ENCODE results near the gene RAPGEF1.

DNA sequence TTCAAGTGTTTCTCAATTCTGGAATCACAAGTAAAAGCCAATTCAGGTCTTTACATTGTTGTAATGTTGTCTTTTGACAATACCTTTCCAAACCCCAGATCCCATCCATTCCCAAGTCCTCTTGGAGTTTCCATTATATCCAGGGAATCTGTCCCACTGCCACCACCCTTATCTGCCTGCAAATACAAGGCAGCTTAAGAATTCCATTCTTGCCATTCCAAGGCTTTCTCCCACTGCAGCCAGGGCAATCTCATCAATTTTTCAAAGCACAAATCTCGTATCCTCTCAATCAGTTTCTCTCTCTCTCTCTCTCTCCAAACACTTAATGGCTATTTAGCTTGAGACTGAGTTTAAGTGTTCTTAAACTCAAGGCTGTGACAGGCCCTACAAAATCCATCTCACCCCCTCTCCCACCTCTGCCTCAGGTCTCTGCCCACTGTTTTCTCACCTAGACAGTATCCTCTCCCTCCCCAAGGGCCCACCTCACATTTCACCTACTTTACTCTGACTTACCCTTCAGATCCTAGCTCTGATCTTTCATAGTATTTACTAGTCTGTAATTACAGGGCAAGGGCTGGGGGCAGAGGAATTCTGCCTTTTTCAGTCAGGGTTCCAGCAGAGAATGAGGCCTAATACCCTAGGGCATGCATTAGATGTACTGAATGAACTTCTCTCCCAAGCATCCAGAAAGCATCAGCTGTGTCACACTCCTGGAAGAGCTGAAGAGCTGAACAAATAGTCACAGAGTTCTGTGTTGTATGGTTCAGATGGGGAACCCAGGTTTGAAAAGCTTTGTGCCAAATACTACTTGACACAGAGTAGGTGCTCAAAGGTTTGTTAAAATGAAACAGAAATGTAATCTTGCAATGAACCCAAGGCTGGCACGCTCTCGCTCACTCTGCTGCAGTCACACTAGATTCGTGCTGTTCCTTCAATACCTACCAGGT lies 46.0 kb downstream of the RAPGEF1 start:
- TF ChIP-seq, protein P1, sequence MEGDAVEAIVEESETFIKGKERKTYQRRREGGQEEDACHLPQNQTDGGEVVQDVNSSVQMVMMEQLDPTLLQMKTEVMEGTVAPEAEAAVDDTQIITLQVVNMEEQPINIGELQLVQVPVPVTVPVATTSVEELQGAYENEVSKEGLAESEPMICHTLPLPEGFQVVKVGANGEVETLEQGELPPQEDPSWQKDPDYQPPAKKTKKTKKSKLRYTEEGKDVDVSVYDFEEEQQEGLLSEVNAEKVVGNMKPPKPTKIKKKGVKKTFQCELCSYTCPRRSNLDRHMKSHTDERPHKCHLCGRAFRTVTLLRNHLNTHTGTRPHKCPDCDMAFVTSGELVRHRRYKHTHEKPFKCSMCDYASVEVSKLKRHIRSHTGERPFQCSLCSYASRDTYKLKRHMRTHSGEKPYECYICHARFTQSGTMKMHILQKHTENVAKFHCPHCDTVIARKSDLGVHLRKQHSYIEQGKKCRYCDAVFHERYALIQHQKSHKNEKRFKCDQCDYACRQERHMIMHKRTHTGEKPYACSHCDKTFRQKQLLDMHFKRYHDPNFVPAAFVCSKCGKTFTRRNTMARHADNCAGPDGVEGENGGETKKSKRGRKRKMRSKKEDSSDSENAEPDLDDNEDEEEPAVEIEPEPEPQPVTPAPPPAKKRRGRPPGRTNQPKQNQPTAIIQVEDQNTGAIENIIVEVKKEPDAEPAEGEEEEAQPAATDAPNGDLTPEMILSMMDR (IDR thresholded peaks at IDR 0.05): no peak
- TF ChIP-seq POLR2A (IDR thresholded peaks at IDR 0.05): no peak
